Muscle of back (tissue), 11 donors: Measurements from ENCODE around the gene DHX16. TPM values are rescaled to one million over a fixed set of nuclear protein-coding genes. Genes with fewer than 3 reads are reported as not detected.

Source experiments
- DNase-seq, 3 donors: peaks; one replicate each; pipeline versions ENCODE4 v3.0.0 to v3.0.0-alpha.2; 2013
- polyA plus RNA-seq, 10 donors: library from polyadenylated mRNA; unstranded; fragments of 120-200 nt; gene quantifications; one replicate each; pipeline ENCODE4 v1.2.1, GENCODE V29; 2013; ENCODE audit not compliant: insufficient read length in 10 of 10

DHX16 gene
- polyA plus RNA-seq, 10 donors, result 18.6 to 27.2 (median 22.9) TPM

DNA sequence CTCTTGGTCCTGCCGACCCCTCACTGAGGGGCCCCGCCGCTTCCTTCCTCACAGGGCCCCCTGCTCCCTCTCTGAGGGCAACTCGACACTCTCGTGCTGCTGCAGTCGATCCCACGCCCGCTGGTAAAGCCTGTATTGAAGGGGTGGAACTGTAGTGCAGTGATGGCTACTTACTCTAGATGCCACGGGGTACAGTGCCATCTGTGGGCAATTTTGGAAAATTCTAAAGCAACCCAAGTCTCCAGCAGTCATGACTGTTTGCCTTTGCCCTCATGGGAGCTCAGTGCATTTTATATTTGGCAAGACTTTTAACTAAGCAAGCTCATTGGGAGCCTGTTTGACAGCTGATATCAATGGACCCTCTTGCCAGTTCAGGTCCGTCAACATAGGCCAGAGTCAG is 32.3 kb downstream of the DHX16 start:
- no peak for DNase-seq

- DNase-seq, result no peak
Measured at GRCh38 chr6:30635834-30636233, 37.0 kb downstream of the DHX16 start.

- peak; percentile 78 to 96 (median 91) for DNase-seq
Measured at GRCh38 chr6:30626484-30627366, 46.1 kb downstream of the DHX16 start, which contains the start of gene ATAT1. Gene ATAT1, plus strand, starts transcription at chr6:30626874.

DNA sequence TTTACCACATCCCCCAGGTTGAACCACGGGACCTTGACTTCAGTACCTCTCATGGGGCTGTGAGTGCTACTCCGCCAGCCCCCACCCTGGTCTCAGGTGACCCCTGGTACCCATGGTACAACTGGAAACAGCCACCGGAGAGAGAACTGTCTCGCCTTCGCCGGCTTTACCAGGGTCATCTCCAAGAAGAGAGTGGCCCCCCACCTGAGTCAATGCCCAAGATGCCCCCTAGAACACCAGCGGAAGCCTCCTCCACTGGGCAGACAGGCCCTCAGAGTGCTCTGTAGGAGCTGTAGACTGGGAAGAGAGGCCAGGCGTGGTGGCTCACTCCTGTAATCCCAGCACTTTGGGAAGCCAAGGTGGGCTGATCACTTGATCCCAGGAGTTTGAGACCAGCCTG is 47.3 kb downstream of the DHX16 start:
- no peak for DNase-seq

GRCh38 chr6:30619561-30619960 is 53.2 kb downstream of the DHX16 start:
- no peak for DNase-seq

DNA sequence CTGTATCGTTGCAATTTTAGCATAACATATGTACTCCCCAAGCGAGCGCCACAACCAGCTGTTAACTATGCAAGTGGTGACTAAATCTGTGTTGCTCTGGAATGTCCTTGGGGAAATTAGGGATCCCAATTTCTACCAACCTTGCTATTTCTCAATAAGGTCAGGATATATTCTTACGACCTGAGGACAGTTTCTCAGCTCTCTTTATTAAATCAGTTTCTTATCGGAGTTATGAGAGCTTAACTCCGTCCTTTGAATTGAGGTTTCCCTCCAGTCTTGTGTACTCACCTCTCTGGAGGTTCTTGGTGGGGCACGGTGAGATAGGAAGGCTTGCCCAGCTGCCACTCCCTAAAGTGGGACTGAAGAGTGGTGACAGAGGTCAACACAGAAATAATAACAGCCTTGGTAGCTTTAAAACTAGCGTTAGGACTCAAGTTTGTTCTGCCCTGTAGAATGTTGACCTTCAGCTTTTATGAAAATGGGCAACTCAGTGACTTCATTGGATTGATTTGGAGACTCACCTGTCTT is 54.5 kb downstream of the DHX16 start:
- DNase-seq, result peak in 1 of 3 donors; percentile 11

- DNase-seq, result peak; percentile 99 to 100 (median 99)
Measured at GRCh38 chr6:30617565-30618269, 55.1 kb downstream of the DHX16 start, which contains the start of gene MRPS18B. Gene MRPS18B, plus strand, starts transcription at chr6:30617840. Its CDS starts 26 bp downstream, at chr6:30617866.

- peak; percentile 100 for DNase-seq
Measured at GRCh38 chr6:30616811-30617564, 55.8 kb downstream of the DHX16 start, which contains the start of gene PPP1R10. Gene PPP1R10, minus strand, starts transcription at chr6:30617243. Its CDS starts 7,299 bp downstream, at chr6:30609944.

GRCh38 chr6:30615958-30616810 is 56.6 kb downstream of the DHX16 start:
- DNase-seq, result peak; percentile 49 to 86 (median 57)

DNA sequence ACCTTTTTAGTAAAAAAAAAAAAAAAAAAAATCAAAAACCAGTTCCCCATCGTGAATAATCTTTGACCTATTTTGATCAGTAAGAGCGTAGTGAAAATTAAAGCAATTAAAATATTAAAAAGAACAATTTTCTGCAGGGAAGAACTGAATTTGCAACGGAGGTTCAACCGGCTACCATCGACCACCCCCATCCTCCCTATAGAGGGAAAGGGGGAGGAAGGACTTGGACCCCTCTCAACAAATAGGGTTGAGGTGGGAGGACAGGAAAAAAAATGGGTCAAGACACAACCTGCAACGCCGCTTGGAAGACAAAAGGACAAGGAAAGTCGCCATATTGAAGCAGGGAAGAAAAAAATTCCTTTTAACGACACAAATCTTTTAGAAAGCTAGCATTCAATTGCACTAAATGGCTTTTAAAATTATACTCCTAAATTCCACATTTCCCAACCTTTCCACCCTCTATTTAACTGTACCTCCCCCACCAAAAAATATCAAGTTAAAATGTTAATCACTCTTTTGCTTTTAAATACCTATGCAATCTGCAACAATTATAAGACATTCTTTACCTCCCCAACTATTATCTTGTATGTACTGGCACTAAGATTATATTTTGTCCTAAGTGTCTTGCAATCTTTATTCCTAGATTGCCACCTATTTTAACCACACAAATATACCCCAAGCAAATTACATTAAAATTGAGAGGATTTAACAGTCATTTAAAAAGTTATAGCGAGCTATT is 57.4 kb downstream of the DHX16 start:
- peak; percentile 90 to 94 (median 90) for DNase-seq

- DNase-seq, result peak; percentile 97 to 99 (median 98)
Measured at GRCh38 chr6:30614843-30615218, 58.0 kb downstream of the DHX16 start.

DNA sequence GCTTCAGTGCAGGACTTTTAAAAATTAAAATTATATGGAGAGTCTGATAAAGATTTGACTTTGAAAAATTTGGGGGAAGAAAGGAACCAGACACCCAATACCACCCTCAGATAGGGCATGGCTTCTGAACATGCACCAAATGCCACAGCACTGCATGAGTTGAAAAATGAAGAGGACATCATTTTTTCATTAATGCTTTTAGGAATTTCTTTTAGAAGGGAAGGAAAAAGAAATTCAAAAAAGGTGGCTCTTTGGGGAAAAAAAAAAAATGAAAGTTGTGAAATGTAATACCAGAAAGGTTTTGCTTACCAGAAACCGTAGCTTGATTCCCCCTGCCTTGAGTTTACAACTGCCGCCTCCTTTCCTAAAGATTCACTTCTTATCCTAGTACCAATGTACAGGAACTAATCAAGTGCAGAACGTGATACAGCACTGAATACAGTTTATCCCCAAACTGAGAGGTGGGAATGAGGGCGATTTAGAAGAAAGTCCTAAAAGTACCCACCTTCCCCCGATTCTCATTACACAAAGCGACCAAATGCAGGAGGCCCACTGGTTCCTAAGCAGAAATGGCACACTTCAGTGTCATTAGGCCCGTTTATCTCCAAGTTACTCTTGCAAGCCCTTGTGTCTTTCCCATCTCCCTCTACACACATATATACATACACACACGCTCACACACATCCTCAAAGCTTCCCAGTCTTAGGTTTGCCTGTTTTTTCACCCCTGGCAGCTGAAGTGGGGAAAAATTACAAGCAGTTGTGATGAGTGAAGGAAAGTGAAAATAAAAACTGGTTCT is 58.6 kb downstream of the DHX16 start:
- peak in 1 of 3 donors; percentile 28 for DNase-seq

- DNase-seq, result no peak
Measured at GRCh38 chr6:30613251-30614043, 59.4 kb downstream of the DHX16 start.

- no peak for DNase-seq
Measured at GRCh38 chr6:30612687-30613248, 60.0 kb downstream of the DHX16 start.

DNA sequence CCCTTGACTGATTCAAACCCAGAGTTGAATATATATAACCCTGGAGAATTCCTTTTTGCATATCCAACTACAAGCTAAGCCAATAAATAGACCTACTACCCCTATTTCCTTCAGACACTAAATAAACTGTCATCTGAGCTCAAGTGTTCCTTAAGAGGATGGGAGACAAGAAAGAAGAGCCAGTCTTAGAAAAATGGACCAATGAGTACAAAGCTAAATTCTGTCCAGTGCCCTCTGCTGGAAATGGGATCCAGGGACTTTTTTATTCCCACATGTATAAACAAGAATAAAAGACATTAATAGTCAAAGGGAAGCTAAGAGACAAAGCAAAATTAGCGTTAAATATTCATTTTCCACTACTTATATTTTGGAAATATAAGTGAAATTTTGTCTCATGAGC is 60.6 kb downstream of the DHX16 start:
- DNase-seq, result no peak

DNA sequence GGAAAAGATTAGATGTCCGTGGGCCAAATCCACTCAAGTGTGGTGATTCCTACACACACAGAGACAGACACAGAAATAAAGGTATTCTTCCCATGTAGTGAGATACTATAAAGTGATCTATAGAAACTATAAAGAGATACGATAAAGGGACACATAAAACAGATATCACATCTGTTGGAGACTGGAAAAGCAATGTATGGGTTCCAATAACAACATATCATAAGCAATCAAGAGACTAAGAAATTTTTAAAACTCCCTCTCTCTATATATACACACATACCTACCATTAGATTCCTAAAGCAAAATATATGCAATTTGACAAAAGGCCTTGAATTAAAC is 61.0 kb downstream of the DHX16 start:
- no peak for DNase-seq

- no peak for DNase-seq
Measured at GRCh38 chr6:30611150-30611855, 61.5 kb downstream of the DHX16 start.
